Skin of body (tissue), 2 donors: ENCODE measurements around the gene PSD4. TPM values are rescaled to one million over a fixed set of nuclear protein-coding genes. Genes with fewer than 3 reads are reported as not detected.

Experiments used
- DNase-seq: peaks from one replicate; lab custom pipeline; 2025; lab: John Stamatoyannopoulos, UW
- total RNA-seq: library from RNA; depleted of rRNA; stranded (reverse); fragments of >200 nt; gene quantifications from one replicate; pipeline ENCODE4 v1.2.3, GENCODE V29; 2014

Gene PSD4
- total RNA-seq, 1 donor from 2014 or later = 12.9 TPM

GRCh38 chr2:113142290-113142689 lies 31.5 kb upstream of the PSD4 start:
- DNase-seq = no peak

GRCh38 chr2:113144259-113144658 lies 29.5 kb upstream of the PSD4 start:
- DNase-seq = no peak

DNA sequence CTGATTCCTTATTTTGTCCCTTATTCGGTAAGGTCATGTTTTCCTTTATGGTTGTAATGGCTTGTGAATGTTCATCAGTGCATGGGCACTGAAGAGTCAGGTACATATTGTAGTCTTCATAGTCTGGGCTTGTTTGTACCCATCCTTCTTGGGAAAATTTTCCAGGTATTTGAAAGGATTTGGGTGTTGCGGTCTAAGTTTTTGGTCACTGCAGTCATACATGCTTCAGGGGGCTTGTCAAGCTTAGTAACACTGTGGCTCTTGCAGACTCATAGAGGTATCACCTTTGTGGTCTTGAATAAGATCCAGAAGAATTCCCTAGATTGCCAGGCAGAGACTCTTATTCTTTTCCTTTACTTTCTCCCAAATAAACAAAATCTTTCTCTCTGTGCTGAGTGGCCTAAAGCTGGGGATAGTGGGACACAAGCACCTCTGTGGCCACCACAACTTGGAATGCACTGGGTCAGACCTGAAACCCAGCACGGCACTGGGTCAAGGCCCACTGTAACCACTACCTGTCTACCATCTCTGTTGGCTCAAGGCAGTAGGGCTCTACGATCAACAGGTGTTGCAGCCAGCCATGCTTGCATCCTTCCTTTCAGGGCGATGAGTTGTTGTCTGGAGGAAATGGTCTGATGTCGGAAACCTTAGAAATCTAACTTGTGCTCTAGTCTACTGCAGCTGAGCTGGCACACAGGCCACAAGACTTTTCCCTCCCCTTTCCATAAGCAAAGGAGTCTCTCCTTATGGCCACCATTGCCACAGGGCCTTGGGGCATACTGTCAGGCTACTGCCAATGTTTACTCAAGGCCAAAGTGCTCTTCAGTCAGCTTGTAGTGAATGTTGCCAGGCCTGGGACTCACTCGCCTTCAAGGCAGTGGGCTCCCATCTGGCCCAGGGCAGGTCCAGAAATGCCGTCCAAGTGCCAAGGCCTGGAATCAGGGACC lies 24.9 kb upstream of the PSD4 start:
- no peak for DNase-seq

DNA sequence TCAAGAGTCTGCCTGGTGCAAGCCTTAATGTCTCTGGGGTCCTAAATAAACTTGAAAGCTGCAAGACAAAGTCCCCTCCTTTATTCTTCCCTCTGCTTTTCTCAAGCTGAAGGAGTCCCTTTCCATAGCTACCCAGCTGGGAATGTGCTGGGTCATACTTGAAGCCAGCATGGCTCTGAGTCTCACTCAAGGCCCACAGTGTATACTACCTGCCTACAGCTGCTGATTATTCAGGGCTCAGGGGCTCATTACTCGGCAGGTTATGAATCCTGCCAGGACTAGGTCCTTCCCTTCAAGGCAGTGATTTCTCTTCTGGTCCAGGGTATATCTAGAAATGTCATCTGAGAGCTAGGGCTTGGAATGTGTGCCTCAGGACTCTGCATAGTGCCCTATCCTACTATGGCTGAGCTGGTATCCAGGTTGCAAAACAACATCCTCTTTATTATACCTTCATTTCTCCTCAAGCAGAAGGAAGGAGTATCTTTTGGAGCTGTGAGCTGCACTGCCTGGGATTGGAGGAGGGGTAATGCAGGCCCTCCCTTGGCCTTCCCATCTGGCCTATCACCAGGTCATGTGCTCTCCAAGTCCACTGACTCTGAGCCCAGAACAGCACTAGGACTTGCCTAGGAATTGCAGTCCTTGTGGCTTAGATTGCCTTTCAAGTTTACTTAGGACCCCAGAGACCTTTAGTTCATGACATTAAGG lies 24.1 kb upstream of the PSD4 start:
- no peak for DNase-seq

- DNase-seq = no peak
Measured at GRCh38 chr2:113150258-113150601, 23.5 kb upstream of the PSD4 start.

GRCh38 chr2:113155331-113155730 lies 18.4 kb upstream of the PSD4 start:
- DNase-seq = no peak

DNA sequence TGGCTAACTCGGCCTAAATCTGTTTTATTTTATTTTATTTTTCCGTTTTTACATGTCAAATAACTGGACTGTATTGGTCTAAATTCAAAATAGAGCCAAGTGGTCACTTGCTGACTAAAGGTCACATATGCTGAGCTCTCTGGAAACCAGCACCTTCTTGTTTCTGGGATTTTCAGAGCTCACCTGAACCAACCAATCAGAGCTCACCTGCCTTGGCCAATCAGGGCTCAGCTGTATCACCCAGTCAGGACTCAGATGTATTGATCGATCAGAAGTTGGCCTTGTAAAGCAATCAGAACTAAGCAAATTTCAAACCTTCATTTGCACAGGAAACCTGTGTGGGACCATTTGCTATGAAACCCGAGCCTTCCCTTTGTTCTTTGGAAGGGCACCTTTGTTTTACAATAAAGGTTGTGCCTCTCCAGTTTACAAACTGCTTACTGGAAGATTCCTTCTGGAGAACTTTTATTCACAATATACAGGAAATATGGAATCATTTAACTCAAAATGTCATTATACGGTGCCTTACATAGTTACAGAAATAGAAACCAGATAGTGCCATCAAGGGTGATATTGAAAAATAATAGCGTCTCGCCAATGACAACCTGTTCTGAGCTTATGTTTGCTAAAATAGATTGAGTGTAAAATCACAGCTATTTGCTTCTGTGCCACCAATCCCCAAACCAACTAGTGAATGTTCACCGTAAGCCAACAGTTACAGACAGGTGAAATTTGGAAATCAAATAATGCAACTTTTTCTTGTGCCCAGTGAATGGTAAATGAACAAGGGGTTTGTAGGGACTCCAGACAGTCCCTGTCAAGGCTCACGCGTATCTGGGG lies 17.3 kb upstream of the PSD4 start:
- DNase-seq = no peak

DNA sequence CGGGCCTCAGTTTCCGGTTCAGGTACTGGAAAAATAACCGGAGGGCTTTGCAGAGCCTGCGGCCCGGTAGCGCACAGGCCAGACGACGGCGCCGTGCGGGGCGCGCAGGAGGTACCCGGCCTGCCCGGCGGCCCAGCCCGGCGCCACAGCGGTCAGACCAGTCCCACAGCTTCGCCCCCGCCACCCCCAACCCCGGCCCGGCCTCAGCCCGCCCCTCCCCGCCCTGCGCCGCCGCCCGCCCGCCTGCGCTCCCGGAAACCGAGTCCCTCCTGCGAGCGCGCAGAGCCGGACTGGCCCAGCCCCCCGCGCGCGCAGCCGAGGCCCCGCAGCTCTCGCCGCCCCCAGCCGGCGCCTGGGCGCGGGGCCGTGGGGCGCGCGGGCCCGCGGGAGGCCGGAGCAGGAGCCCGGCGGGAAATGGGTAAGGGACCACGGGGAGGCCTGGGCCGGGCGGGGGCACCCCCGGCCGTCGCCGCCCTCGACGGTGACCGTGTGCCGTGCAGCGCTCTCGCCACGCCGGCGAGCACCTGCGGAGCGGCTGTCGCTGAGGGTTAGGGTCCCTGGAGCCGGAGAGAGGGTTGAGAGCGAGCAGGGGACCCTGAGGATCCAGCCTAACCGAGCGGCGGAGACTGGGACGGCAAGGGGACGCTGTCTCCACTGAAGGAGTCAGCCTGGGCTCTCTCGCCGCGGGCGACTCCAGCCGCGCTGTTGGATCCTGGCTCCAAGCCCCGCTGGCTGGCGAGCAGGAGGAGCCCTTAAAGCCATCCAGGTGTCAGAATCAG lies 16.5 kb upstream of the PSD4 start:
- DNase-seq = no peak

GRCh38 chr2:113157897-113158753 lies 15.6 kb upstream of the PSD4 start:
- no peak for DNase-seq

DNA sequence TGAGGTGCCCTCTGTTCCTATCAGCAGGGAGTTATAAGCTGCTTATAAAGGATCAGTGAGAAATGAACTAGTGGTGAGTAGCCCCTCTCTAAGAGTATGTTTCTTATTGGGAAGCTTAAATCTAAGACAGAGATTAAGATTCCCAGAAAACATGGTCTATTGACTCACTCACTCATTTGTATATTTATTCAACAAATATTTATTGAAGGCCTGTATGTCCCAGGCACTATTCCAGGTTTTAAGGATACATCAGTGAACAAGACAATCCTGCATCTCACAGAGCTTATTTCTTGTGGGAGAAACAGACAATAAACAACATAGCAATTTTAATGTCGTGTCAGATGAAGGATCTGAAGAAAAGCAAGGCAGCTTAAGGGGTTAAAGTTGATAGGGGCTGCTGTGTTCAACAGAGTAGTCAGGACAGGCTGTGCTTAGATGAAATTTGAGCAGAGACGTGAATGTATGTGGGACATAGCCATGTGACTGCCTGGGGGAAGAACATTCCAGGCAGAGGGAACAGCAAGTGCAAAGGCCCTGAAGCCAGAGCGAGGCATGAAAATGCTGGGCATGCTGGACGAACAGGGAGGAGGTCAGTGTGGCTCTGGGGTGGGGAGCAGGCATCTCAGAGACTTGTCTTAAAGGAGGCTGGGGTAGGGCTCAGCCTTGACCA lies 14.8 kb upstream of the PSD4 start:
- no peak for DNase-seq

- DNase-seq = no peak
Measured at GRCh38 chr2:113160248-113160647, 13.5 kb upstream of the PSD4 start.

- no peak for DNase-seq
Measured at GRCh38 chr2:113160962-113161361, 12.8 kb upstream of the PSD4 start.

DNA sequence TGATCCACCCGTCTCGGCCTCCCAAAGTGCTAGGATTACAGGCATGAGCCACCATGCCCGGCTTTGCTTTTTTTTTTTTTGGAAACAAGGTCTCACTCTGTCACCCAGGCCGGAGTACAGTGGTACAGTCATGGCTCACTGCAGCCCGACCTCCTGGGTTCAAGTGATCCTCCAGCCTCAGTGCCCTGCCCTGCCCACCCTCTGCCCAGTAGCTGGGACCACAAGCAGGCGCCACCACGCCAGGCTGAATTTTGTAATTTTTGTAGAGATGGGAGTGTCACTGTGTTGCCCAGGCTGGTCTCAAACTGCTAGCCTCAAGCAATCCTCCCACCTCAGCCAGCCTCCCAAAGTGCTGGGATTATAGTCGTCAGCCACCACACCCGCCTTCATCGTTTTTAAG lies 11.6 kb upstream of the PSD4 start:
- DNase-seq = no peak

GRCh38 chr2:113162869-113163268 lies 10.9 kb upstream of the PSD4 start:
- no peak for DNase-seq

GRCh38 chr2:113164215-113164929 lies 9.4 kb upstream of the PSD4 start:
- DNase-seq = no peak

DNA sequence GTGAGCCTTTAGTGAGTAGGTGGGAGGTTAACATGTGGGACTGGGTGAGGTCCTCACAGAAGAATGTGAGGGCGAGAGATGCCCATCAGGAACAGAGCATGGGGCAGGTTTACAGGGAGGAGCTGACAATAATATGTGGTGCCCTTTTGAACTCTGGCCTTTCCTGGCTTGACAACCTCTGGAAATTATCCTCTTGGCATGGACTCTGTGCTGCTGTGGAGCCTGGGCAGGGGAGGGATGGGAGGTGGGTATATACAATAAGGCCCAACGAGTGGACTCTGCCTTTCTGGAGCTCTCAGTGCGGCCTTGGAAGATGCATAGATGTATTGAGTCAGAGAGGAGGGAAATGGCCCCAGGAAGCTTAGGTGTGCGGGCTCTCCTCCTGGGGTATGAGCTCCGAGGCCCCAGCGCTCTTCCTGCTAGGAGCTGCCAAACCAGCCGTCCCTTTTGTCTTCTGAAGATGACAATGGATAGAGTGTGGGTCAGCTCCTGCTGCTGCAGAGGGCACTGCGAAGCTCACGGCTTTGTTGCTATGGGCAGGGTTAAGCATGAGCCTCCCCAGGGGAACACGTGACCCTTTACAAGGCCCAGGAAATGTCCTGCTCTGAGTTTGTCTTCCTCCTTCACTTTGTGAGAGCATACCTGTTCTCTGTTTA lies 8.7 kb upstream of the PSD4 start:
- no peak for DNase-seq

DNA sequence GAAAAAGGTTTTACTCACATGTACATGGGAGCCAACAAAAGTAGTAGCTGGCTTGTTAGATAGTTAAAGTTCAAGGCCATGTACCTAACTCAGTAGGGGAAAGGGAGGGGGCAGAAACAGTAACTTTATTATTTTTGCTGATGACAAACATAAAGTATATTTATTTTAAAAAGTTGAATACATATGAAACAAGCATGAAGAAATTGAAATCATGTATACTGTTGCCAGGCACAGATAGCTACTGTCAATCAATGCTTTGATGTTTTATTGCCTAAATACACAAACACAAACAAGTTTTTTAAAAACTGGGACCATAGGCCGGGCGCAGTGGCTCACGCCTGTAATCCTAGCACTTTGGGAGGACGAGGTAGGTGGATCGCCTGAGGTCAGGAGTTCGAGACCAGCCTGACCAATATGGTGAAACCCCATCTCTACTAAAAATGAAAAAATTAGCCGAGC lies 7.6 kb upstream of the PSD4 start:
- DNase-seq = no peak
